ENCODE results near the gene VCL. TPM values are rescaled to one million over a fixed set of nuclear protein-coding genes. Genes with fewer than 3 reads are reported as not detected.

Gene VCL
- total RNA-seq, 1 experiment from 2014 or later, result 106 TPM

DNA sequence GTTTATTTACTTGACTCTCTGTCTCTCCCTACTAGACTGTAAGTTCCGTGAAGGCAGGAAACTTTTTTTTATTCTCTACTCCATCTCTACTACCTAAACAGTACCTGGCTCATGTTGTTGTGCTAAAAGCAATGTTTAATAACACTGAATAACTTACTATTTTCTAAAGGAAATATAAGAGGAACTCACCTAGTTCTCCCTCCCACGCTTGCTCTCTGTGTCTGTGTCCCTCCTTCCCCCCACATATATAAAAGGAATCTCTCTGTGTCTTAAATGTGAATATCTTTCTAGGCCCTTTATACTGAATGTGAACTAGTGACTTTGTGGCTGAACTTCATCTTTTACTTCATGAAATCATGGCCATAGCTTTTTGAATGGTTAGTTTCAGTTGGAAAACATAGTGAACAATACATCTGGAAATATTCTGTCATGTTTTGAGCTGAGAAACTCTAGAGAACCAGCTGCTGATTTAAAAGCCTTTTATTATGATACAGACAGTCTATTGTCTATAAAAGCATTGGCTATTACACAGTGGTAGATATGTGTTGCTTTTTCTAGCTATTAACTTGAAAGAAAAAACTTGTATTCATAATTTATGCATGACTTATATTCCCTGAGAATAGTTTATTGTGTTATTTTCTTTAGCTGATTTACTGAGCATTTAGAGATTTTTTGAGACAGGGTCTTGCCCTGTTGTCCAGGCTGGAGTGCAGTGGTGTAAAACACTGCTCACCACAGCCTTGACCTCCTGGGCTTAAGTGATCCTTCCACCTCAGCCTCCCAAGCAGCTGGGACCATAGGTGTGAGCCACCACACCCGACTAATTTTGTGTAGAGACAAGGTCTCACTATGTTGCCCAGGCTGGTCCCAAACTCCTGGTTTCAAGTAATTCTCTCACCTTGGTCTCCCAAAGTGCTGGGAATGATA, 42.5 kb downstream of the VCL start:
- intact Hi-C loops (cut with micrococcal nuclease), result no loop called here
- Histone ChIP-seq H3K79me2 (ENCODE audit: insufficient read depth, low read length) (peaks cover 70% of the 10 kb centered on the region), H3K27me3 (ENCODE audit: insufficient read depth, low read length) (no peaks in the 10 kb centered on the region), H3K36me3 (ENCODE audit: control insufficient read depth in 1 of 2, insufficient read depth in 2 of 2, low read length in 2 of 2) (peaks cover 3 to 15% of the 10 kb centered on the region in 2 experiments; a peak in 3 of 4 replicates), H3K4me3 (replicated peaks in 1 of 2; ENCODE audit: low read depth in 1 of 2, low read length in 2 of 2) (no peak overlapping the region), H3K4me2 (ENCODE audit: low read length) (no peak overlapping the region), H2AFZ (ENCODE audit: low read depth, low read length, poor library complexity, severe bottlenecking) (no peak overlapping the region), H3K9ac (ENCODE audit: low read length) (no peak overlapping the region), H3K9me2 (ENCODE audit: insufficient read depth) (no peaks in the 10 kb centered on the region), H3K9me3 (ENCODE audit: control insufficient read depth in 1 of 2, insufficient read depth in 1 of 2, low read depth in 1 of 2, low read length in 2 of 2) (no peaks in the 10 kb centered on the region), H3K4me1 (ENCODE audit: control insufficient read depth in 1 of 2, insufficient read depth in 2 of 2, low read length in 2 of 2) (peaks cover 3 to 26% of the 10 kb centered on the region in 2 experiments; a peak in 3 of 4 replicates), H3K27ac (ENCODE audit: low read depth, low read length) (no peak overlapping the region), H4K20me1 (ENCODE audit: insufficient read depth) (no peaks in the 10 kb centered on the region)
- no TSS peak for BruUV-seq (replicated peaks)
- ATAC-seq, result no peak
- TF ChIP-seq RAD21 (IDR thresholded peaks at IDR 0.05; ENCODE audit: low read depth) (no peak), SIN3A (IDR thresholded peaks at IDR 0.05; ENCODE audit: low read depth) (no peak), EZH2phosphoT487 (IDR thresholded peaks at IDR 0.05; ENCODE audit: borderline replicate concordance) (no peak), ATF3 (IDR thresholded peaks at IDR 0.05) (no peak), FOSL1 (IDR thresholded peaks at IDR 0.05; ENCODE audit: low read depth) (no peak), ZFX (IDR thresholded peaks at IDR 0.05) (no peak), YY1 (IDR thresholded peaks at IDR 0.05; ENCODE audit: extremely low read depth, insufficient replicate concordance, low read depth, low read length) (no peak), JUND (IDR thresholded peaks at IDR 0.05) (no peak), TCF7L2 (IDR thresholded peaks at IDR 0.05; ENCODE audit: borderline replicate concordance, extremely low read depth, insufficient read depth, insufficient read length) (no peak)
- RAD21 ChIA-PET (ENCODE audit: low non-redundant PET in 1 of 2, low total read pairs in 2 of 2, uncharacterized antibody in 2 of 2, unreplicated experiment in 2 of 2), result no interaction called here
- CTCF ChIA-PET, result no interaction called here
- DNase-seq (ENCODE audit: low read depth, low spot score), result no peak
- POLR2A ChIA-PET, result interaction anchor here (0.6 kb wide), 1 partner anchor 133 kb away, joined by 4 read pairs; no protein-coding TSS in a partner anchor

DNA sequence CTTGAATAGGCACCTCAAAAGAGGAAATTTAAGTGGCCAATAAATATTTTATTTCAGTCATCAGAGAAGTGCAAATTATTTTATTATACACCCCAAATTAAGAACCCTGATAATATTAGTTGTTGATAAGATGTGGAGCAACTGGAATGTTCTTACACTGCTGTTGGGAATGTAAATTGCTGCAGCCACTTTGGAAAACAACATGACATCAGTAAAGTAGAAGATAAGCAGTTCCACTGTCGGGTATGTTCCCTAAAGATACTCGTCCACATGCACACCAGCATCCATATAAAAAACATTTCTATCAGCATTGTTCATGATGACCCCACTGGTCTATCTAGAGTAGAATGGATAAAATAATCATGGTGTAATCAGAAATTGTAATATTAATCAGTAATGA, 46.5 kb downstream of the VCL start:
- BruUV-seq (replicated peaks), result TSS peak; percentile 33
- Histone ChIP-seq H3K36me3 (ENCODE audit: control insufficient read depth in 1 of 2, insufficient read depth in 2 of 2, low read length in 2 of 2) (peaks cover 5 to 15% of the 10 kb centered on the region in 2 experiments; a peak in 3 of 4 replicates), H3K79me2 (ENCODE audit: insufficient read depth, low read length) (peaks cover 86% of the 10 kb centered on the region), H3K9me2 (ENCODE audit: insufficient read depth) (no peaks in the 10 kb centered on the region), H4K20me1 (ENCODE audit: insufficient read depth) (peaks cover 4% of the 10 kb centered on the region; the same call in 1 of the 2 replicates), H3K4me3 (replicated peaks in 1 of 2; ENCODE audit: low read depth in 1 of 2, low read length in 2 of 2) (no peak overlapping the region), H3K4me1 (ENCODE audit: control insufficient read depth in 1 of 2, insufficient read depth in 2 of 2, low read length in 2 of 2) (peaks cover 10 to 32% of the 10 kb centered on the region in 2 experiments), H3K4me2 (ENCODE audit: low read length) (no peak overlapping the region), H3K9ac (ENCODE audit: low read length) (no peak overlapping the region), H3K27me3 (ENCODE audit: insufficient read depth, low read length) (no peaks in the 10 kb centered on the region), H3K9me3 (ENCODE audit: control insufficient read depth in 1 of 2, insufficient read depth in 1 of 2, low read depth in 1 of 2, low read length in 2 of 2) (no peaks in the 10 kb centered on the region), H2AFZ (ENCODE audit: low read depth, low read length, poor library complexity, severe bottlenecking) (no peak overlapping the region), H3K27ac (ENCODE audit: low read depth, low read length) (no peak overlapping the region)
- TF ChIP-seq CBX3 (IDR thresholded peaks at IDR 0.05; ENCODE audit: low read depth) (no peak), ZNF274 (IDR thresholded peaks at IDR 0.05; ENCODE audit: low read depth, low read length) (no peak), TCF7L2 (IDR thresholded peaks at IDR 0.05; ENCODE audit: borderline replicate concordance, extremely low read depth, insufficient read depth, insufficient read length) (no peak), SIN3A (IDR thresholded peaks at IDR 0.05; ENCODE audit: low read depth) (no peak)
- ATAC-seq, result no peak
- CTCF ChIA-PET, result no interaction called here
- DNase-seq (ENCODE audit: low read depth, low spot score), result no peak
- RAD21 ChIA-PET (ENCODE audit: low non-redundant PET in 1 of 2, low total read pairs in 2 of 2, uncharacterized antibody in 2 of 2, unreplicated experiment in 2 of 2), result no interaction called here
- POLR2A ChIA-PET, result no interaction called here
- intact Hi-C loops (cut with micrococcal nuclease), result no loop called here

All from HCT116 (cell line).